ENCODE data around the gene C22orf23.
"Not testable (repeated sequence)": the region's sequence is repeated elsewhere in the genome, so short reads cannot be mapped to it uniquely, and the experiment has no call there.

C22orf23 gene

GRCh38 chr22:37982151-37982785, 28.9 kb upstream of the C22orf23 start:
- no peak for DNase-seq (ENCODE audit: low spot score)

GRCh38 chr22:37981282-37982011, 28.0 kb upstream of the C22orf23 start:
- no peak for DNase-seq (ENCODE audit: low spot score)

- DNase-seq (ENCODE audit: low spot score): no peak
Observed at GRCh38 chr22:37979782-37980181, 26.4 kb upstream of the C22orf23 start.

GRCh38 chr22:37976547-37976946, 23.1 kb upstream of the C22orf23 start:
- no peak for DNase-seq (ENCODE audit: low spot score)

DNA sequence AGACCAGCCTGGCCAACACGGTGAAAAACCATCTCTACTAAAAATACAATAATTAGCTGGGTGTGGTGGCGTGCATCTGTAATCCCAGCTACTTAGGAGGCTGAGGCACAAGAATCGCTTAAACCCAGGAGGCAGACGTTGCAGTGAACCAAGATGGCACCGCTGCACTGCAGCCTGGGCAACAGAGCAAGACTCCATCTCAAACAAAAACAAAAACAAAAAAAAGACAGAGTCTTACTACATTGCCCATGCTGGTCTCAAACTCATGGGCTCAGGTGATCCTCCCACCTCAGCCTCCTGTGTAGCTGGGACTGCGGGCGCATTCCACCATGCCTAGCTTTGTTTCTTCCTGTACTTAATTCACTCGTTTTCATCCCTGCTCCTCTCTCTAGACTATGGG, 22.6 kb upstream of the C22orf23 start:
- not testable (repeated sequence) for DNase-seq (ENCODE audit: low spot score)

DNA sequence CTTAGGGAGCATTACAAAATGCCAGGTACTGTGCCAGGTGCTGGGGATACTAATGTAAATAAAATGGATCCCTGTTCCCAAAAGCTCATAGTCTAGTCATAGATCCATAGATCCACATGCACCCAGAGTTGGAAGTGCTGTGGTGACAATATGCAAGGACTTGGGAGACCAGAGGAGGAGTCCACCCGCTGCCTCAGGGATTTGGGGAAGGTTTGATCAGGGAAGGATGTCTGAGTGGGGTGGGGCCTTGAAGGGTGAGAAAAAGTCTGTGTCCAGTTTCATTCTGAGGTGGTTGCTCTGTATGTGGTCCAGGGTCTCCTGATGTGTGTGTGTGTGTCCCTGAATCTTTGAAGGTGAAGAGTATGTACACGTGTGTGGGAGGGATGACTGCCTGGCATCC, 21.8 kb upstream of the C22orf23 start:
- DNase-seq (ENCODE audit: low spot score): no peak

DNA sequence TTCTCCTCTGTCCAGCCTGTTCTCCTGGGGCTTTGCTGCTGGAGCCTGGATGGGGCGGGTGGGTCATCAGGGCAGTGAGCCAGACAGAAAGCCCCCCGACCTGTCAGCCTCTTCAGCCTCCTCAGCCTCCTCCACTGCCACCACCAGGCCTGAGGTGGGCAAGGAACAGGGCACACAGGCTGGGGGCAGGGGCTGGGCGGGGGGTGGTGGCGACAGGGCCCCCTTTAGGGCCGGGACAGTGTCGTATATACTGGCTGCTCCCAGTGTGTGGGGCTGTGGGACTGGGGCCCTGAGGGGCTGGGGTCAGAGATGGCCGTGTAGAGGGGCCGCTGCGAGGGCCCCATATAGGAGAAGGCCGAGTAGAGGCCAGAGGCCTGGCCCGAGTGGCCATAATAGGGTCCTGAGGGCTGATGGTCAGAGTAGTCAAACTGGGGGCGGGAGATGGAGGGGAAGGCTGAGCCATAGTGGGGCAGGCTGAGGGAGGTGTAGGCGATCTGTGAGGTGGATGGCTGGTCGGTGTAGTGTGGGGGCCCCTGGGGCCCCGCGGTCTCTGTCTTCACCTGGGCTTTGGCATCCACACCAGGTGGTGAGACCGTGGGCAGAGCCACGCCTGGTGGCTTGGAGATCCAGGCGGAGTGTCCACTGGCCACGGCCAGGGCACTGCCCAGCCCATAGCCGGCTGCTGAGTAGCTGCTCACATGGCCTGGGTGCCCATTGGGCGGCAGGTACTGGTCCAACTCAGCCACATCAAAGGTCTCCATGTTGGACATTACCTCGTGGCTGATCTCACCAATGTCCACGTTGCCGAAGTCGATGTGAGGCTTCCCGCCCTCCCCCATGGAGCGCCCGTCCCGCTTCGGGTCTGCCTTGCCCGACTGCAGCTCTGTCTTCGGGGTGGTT, 20.1 kb upstream of the C22orf23 start:
- no peak for DNase-seq (ENCODE audit: low spot score)

DNA sequence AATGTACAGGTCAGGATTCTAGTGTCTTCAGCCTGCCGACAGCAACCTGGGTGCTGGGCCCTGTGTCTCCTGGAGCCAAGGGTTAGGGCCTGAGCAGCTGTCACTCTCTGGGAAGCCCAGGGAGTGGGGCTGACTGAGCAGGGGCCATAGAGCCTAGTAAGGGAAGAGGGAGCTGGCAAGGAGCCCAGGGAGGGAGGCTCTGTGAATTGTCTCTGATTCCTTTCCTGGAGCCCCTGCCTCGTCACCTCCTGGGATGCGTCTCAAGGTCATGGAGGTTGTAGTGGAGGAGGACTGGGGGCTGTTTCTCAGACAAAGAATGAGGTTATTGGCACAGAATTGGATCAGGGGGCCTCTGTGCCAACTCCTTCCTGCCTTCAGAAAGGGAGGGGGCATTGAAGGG, 19.1 kb upstream of the C22orf23 start:
- no peak for DNase-seq (ENCODE audit: low spot score)

GRCh38 chr22:37971475-37972434, 18.4 kb upstream of the C22orf23 start:
- no peak for DNase-seq (ENCODE audit: low spot score)

- DNase-seq (ENCODE audit: low spot score): no peak
Observed at GRCh38 chr22:37970864-37971263, 17.5 kb upstream of the C22orf23 start.

DNA sequence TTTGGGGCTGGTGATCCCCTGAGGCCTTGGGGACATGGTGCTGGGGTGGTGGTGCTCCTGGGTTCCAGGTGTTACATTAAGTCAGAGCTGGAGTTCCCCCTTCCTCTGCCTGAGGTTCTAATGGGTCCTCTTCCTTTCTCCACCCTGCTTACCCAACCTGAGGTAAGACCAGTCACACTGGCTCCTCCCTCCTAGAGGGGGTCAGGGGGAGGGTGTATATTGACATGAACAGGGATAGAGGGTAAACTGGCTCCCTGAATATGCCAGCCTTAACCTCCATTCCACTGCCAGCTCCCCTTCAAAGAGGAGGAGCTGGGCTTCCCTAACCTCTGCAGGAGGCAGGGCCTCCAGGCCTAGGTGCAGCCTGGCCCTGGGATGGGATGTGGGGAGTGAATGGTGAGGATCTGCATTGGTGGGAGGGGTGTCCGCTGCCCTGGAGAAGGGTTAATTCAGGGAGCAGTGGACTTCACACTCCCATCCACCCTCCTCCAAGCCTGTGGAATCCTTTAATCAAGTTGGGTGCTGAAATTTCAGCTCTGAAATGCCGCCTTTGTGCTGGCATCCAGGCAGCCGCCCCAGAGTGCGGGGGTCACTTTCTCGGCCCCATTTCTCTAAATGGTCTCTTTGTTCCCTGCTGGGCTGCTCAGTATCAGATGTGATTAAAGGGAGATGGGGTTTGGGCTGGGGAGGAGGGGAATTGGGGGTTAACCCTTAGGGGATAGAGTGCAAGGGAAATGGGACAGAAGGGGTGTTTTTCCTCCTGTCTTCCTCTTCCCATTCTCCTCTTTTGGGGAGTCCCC, 15.3 kb upstream of the C22orf23 start:
- no peak for DNase-seq (ENCODE audit: low spot score)

GRCh38 chr22:37967637-37968451, 14.4 kb upstream of the C22orf23 start:
- DNase-seq (ENCODE audit: low spot score): no peak

DNA sequence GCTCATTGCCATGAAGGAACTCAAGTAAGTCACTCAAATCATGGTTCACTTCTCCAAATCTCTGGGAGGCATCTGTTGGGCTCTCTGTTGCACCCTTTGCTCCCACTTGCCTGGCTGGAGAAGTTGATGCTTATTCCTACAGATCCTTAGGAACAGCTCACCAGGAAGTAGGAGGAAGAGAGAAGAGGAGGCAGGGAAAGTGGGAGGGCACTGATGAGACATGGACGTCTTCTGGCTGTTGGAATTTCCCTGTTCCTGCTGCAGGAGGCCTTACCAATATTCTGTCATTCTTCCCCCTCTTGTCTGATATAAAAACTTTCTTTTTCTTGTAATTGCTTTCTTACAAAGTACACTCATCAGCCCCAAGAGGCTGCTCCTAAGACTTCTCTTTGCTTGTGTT, 13.7 kb upstream of the C22orf23 start:
- no peak for DNase-seq (ENCODE audit: low spot score)

GRCh38 chr22:37965940-37966664, 12.7 kb upstream of the C22orf23 start:
- DNase-seq (ENCODE audit: low spot score): no peak

DNA sequence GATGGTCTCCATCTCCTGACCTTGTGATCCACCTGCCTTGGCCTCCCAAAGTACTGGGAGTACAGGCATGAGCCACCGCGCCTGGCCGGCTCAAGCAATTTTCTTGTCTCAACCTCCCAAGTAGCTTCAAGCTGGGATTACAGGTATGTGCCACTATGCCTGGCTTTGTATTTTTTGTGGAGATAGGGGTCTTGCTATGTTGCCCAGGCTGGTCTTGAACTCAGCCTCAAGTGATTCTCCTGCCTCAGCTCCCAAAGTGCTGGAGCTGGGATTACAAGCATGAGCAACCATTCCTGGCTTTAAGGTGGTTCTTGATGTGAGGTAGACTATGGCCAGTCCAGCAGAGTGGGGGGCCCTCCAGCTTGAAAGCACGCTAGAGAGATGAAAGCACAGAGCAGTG, 7.7 kb upstream of the C22orf23 start:
- DNase-seq (ENCODE audit: low spot score): no peak

GRCh38 chr22:37959231-37959825, 5.9 kb upstream of the C22orf23 start:
- DNase-seq (ENCODE audit: low spot score): no peak

DNA sequence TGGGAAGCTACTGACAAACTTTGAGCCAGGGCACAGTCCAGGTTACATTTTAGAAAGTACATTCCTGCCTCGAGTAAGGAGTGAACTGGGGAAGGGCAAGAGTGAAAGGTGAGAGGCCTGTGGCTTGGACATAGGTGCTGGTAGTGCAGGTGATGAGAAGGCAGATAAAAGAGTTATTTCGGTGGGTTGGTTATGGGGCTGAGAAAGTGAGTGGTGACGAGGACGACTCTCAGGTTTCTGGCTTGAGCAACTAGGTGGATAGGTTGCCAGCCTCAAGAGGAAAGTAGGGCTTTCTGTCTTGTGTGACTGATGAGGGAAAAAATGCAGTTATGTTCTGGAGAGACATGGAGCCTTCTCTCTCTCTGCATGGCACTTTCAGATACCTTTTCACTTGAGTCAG, 3.8 kb upstream of the C22orf23 start:
- no peak for DNase-seq (ENCODE audit: low spot score)

DNA sequence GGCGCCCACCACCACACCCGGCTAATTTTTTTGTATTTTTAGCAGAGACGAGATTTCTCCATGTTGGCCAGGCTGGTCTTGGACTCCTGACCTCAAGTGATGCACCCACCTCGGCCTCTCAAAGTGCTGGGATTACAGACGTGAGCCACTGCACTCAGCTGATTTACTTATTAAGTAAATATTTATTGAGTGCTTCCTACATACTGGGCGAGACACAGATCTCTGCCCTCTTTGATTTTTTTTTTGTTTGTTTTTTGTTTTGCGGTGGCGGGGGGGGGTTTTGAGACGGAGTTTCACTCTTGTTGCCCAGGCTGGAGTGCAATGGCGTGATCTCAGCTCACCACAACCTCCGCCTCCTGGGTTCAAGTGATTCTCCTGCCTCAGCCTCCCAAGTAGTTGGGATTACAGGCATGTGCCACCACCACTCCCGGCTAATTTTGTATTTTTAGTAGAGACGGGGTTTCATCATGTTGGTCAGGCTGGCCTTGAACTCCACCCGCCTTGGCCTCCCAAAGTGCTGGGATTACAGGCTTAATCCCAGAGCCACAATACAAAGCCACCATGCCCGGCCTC, 2.5 kb upstream of the C22orf23 start:
- not testable (repeated sequence) for DNase-seq (ENCODE audit: low spot score)

All from germinal center (tissue), 1 donor.